K562 (cell line): ENCODE data around the gene OTUD5. TPM values are rescaled to one million over a fixed set of nuclear protein-coding genes. Genes with fewer than 3 reads are reported as not detected.

ENCODE experiments used
- ATAC-seq: fragments of 200-7000 bp; cut with Tn5 transposase; 3 replicates; pipeline ENCODE4 v1.9.1; 2020; ENCODE audit warnings: moderate library complexity
- BruUV-seq: library from RNA; stranded (reverse); fragments of 400-500 nt; replicated peaks from 2 replicates; lab custom pipeline; 2021; lab: Mats Ljungman, UMichigan
- CTCF ChIA-PET: fragments of 300-600 bp; formaldehyde crosslinking; extraction: SDS; loops from one replicate; lab custom pipeline; 2021; ENCODE audit warnings: low intra/inter-chr PET ratio; lab: Yijun Ruan, JAX
- POLR2A ChIA-PET: fragments of 300-600, 350-650 bp; sonication (Branson Sonifier 250); formaldehyde crosslinking; extraction: SDS; loops from one replicate; lab custom pipeline; 2021; ENCODE audit warnings: antibody characterized with exemption, inconsistent platforms; lab: Yijun Ruan, JAX
- DNase-seq, 4 experiments: peaks; one replicate each; pipeline versions ENCODE4 v3.0.0 to v3.0.0-alpha.2; 2011 to 2018; ENCODE audit warnings: low spot score in 3 of 4, mixed read lengths in 3 of 4; ENCODE audit errors: extremely low read depth in 1 of 4
- FAIRE-seq: peaks from 2 replicates; lab custom pipeline; 2011; peaks lifted over from hg19 to GRCh38; lab: Jason Lieb, UNC
- H2AFZ ChIP-seq: 2 replicates; pipeline ENCODE4 v1.6.0; 2011; ENCODE audit warnings: low read depth, low read length, control low read depth, inconsistent platforms
- H3K27ac ChIP-seq: fragments of 200-600 bp; 3 replicates; pipeline ENCODE4 v1.8.0; 2011; ENCODE audit warnings: low read depth, mild to moderate bottlenecking, control low read depth, inconsistent platforms, low read length, moderate library complexity, mixed read lengths; ENCODE audit errors: extremely low read depth
- H3K27me3 ChIP-seq, 2 experiments: fragments of 300-600 bp in 1 of 2; 2 replicates in 1 of 2; 3 replicates in 1 of 2; pipeline versions ENCODE4 v1.6.0 to v1.8.0; 2011; ENCODE audit warnings: inconsistent platforms in 2 of 2, low read length in 2 of 2, mild to moderate bottlenecking in 1 of 2, mixed read lengths in 1 of 2, moderate library complexity in 1 of 2; ENCODE audit not compliant: control insufficient read depth in 2 of 2, insufficient read depth in 2 of 2
- H3K36me3 ChIP-seq: fragments of 300-600 bp; 3 replicates; pipeline ENCODE4 v1.8.0; 2011; ENCODE audit warnings: mild to moderate bottlenecking, low read length, inconsistent platforms; ENCODE audit not compliant: control insufficient read depth, insufficient read depth
- H3K4me1 ChIP-seq, 2 experiments: fragments of 200-600 bp in 1 of 2; replicated peaks in 1 of 2; 2 replicates in 1 of 2; 3 replicates in 1 of 2; pipeline versions ENCODE4 v1.5.1 to v1.8.0; 2011; ENCODE audit warnings: inconsistent platforms in 2 of 2, low read length in 2 of 2, mild to moderate bottlenecking in 1 of 2, mixed read lengths in 1 of 2, moderate library complexity in 1 of 2; ENCODE audit not compliant: control insufficient read depth in 2 of 2, insufficient read depth in 2 of 2
- H3K4me2 ChIP-seq: 2 replicates; pipeline ENCODE4 v1.6.1; 2011; ENCODE audit warnings: low read length, control low read depth, inconsistent platforms, mixed read lengths; ENCODE audit not compliant: insufficient read depth
- H3K4me3 ChIP-seq: fragments of 200-600 bp; sonication (generic), shearing (Covaris generic); 2 replicates; pipeline ENCODE4 v1.5.1; 2016; ENCODE audit warnings: control low read depth, inconsistent platforms
- H3K79me2 ChIP-seq: fragments of 200-600 bp; 3 replicates; pipeline ENCODE4 v1.8.0; 2011; ENCODE audit warnings: low read length, inconsistent platforms; ENCODE audit not compliant: control insufficient read depth, insufficient read depth
- H3K9ac ChIP-seq, 2 experiments: 2 replicates each; pipeline versions ENCODE4 v1.6.0 to v1.6.1; 2011; ENCODE audit warnings: low read depth in 2 of 2, low read length in 2 of 2, control low read depth in 1 of 2, inconsistent platforms in 1 of 2, mild to moderate bottlenecking in 1 of 2, mixed read lengths in 1 of 2; ENCODE audit not compliant: insufficient read depth in 1 of 2
- H3K9me1 ChIP-seq: one replicate; pipeline ENCODE4 v1.6.0; 2011; ENCODE audit warnings: inconsistent platforms, mild to moderate bottlenecking, low read length, moderate library complexity; ENCODE audit not compliant: control insufficient read depth, insufficient read depth
- H3K9me3 ChIP-seq: replicated peaks from 2 replicates; pipeline ENCODE4 v1.5.1; 2011; ENCODE audit warnings: low read depth, low read length, inconsistent platforms; ENCODE audit not compliant: control insufficient read depth, insufficient read depth
- H4K20me1 ChIP-seq: replicated peaks from 2 replicates; pipeline ENCODE4 v1.6.1; 2011; ENCODE audit warnings: low read length, inconsistent platforms, mixed read lengths; ENCODE audit not compliant: control insufficient read depth, insufficient read depth
- CHCHD3 ChIP-seq: fragments of 250-450 bp; sonication (Bioruptor Pico); IDR thresholded peaks from 2 replicates; pipeline ENCODE4 v2.1.2; 2022; ENCODE audit warnings: mild to moderate bottlenecking
- ERF ChIP-seq: fragments of 450-650 bp; formaldehyde crosslinking; IDR thresholded peaks from 2 replicates; pipeline ENCODE4 v1.4.0; 2020; ENCODE audit warnings: mild to moderate bottlenecking, mixed read lengths
- FOXM1 ChIP-seq, 2 experiments: fragments of 450-650 bp in 1 of 2; sonication (generic) in 1 of 2; formaldehyde crosslinking in 1 of 2; IDR thresholded peaks; 2 replicates each; pipeline versions ENCODE4 v1.6.1 to v1.9.0; 2017 to 2022; ENCODE audit warnings: low read depth in 2 of 2, mild to moderate bottlenecking in 2 of 2, missing genetic modification reagents in 1 of 2, moderate library complexity in 1 of 2
- MYC ChIP-seq, 2 experiments: fragments of 250-450 bp in 1 of 2; sonication (Bioruptor Pico) in 1 of 2; IDR thresholded peaks; 2 replicates each; pipeline versions ENCODE4 v1.5.1 to v1.6.1; 2012 to 2021; ENCODE audit warnings: low read depth in 2 of 2, borderline replicate concordance in 1 of 2, improper control_type of control experiment in 1 of 2, low read length in 1 of 2, mild to moderate bottlenecking in 1 of 2, moderate library complexity in 1 of 2
- NR4A1 ChIP-seq, 2 experiments: fragments of 250-450 bp in 1 of 2; fragments of 450-650 bp in 1 of 2; sonication (Bioruptor Pico) in 1 of 2; IDR thresholded peaks; 2 replicates each; pipeline versions ENCODE4 v1.4.0 to v1.6.1; 2016 to 2020; ENCODE audit warnings: mild to moderate bottlenecking in 2 of 2, missing compliant biosample characterization in 1 of 2, missing genetic modification characterization in 1 of 2, moderate library complexity in 1 of 2
- SRSF7 ChIP-seq: fragments of 200-400 bp; formaldehyde crosslinking; optimal IDR thresholded peaks from 2 replicates; pipeline ENCODE3; 2017; ENCODE audit warnings: mild to moderate bottlenecking, low read depth, low read length
- STAT5B ChIP-seq: fragments of 250-450 bp; sonication (Bioruptor Pico); IDR thresholded peaks from 2 replicates; pipeline ENCODE4 v1.8.0; 2021; ENCODE audit warnings: mild to moderate bottlenecking, inconsistent platforms
- ZNF75A ChIP-seq: fragments of 450-650 bp; formaldehyde crosslinking; IDR thresholded peaks from 2 replicates; pipeline ENCODE4 v1.4.0; 2020; ENCODE audit warnings: mild to moderate bottlenecking
- ZNF780A ChIP-seq: fragments of 250-450 bp; sonication (Bioruptor Pico); IDR thresholded peaks from 2 replicates; pipeline ENCODE4 v1.5.0; 2021; ENCODE audit warnings: mild to moderate bottlenecking
- WGBS: fragments of 100-300 bp; shearing (Covaris generic); methylation state at CpG from one replicate; pipeline ENCODE4 v1.1.6; 2016; ENCODE audit warnings: low coverage, mixed read lengths; ENCODE audit not compliant: insufficient coverage; ENCODE audit errors: missing lambda C conversion rate; 5-methylcytosine and 5-hydroxymethylcytosine counted together
- in situ Hi-C: fragments of 300-500 bp; cut with MboI; formaldehyde crosslinking; loops from 4 replicates; pipeline ENCODE4 v1.15.0; 2018; ENCODE audit warnings: inconsistent platforms, mixed read lengths
- intact Hi-C: fragments of 100-400 bp; cut with micrococcal nuclease; formaldehyde crosslinking; loops from 2 replicates; pipeline ENCODE4 v1.14.2; 2022
- polyA plus RNA-seq, 8 experiments: library from polyadenylated mRNA; depleted of rRNA in 4 of 8; stranded (reverse) in 5 of 8; unstranded in 3 of 8; fragments of >200 nt; fragmentation: Nextera tagmentation in 2 of 8; fragmentation: Illumina TruSeq in 1 of 8; extraction: Ambion mirVana in 2 of 8; extraction: Trizol in 1 of 8; gene quantifications; 2 replicates each; pipeline versions ENCODE4 v1.2.1 to v1.2.3, GENCODE V29; 2011 to 2014; ENCODE audit warnings: inconsistent platforms in 1 of 8, missing spikeins in 1 of 8
- total RNA-seq, 7 experiments: library from RNA; depleted of rRNA in 6 of 7; stranded (reverse); fragments of >200 nt in 6 of 7; fragmentation: Illumina TruSeq in 2 of 7; extraction: Trizol in 2 of 7; gene quantifications; 2 replicates each; pipeline versions ENCODE4 v1.2.1 to v1.2.3, GENCODE V29; 2011 to 2021; ENCODE audit warnings: low replicate concordance in 1 of 7
- TF ChIP-seq, protein P1 (sequence below): fragments of 250-450 bp; sonication (Bioruptor Pico); IDR thresholded peaks from 2 replicates; pipeline ENCODE4 v1.5.0; 2021
- TF ChIP-seq, protein P2 (sequence below): sonication (generic); formaldehyde crosslinking; IDR thresholded peaks from 2 replicates; pipeline ENCODE4 v1.8.1; 2022; ENCODE audit warnings: missing genetic modification reagents

OTUD5 gene
- total and polyA plus RNA-seq, 9 of the 15 experiments (the other 6 are each of a cell fraction or from before 2014, with no cell fraction given) = 3.6 to 102 (median 59.0) TPM

DNA sequence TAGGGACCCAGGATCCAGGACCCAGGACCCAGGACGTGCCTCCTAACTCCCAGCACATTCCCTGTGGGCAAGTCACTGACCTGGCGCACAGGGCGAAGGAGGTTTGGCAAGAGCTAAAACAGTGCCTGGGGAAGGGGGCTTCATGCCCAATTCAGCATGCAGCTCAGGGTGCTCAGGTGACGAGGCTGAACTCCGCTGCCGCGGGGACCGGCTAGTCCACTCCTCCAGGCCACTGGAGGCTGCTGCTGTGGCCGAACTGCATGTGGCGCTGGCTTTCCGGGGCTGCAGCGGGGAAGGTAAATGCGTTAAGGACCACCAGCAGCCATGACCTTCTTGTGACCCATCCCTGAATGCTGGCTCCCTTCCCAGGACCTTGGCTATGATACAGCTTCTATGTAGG is 33.6 kb downstream of the OTUD5 start:
- POLR2A ChIA-PET = interaction anchor here (0.6 kb wide), 1 partner anchor 25 kb away, joined by 3 read pairs; no protein-coding TSS in a partner anchor

More for the DNA sequence above, 33.6 kb downstream of the OTUD5 start:
- H3K9ac ChIP-seq = peak overlapping the region in 1 of 2 experiments; percentile 18; a peak in 1 of 4 replicates
- H3K9me3 ChIP-seq = no peaks in the 10 kb centered on the region
- no peaks in the 10 kb centered on the region for H3K9me1 ChIP-seq
- peaks cover 21% of the 10 kb centered on the region in 2 experiments; a peak in 4 of 5 replicates for H3K4me1 ChIP-seq
- H3K27me3 ChIP-seq = no peaks in the 10 kb centered on the region
- no peak for TF ChIP-seq CHCHD3 (CRISPR knock-in tag)
- TF ChIP-seq, protein P1, sequence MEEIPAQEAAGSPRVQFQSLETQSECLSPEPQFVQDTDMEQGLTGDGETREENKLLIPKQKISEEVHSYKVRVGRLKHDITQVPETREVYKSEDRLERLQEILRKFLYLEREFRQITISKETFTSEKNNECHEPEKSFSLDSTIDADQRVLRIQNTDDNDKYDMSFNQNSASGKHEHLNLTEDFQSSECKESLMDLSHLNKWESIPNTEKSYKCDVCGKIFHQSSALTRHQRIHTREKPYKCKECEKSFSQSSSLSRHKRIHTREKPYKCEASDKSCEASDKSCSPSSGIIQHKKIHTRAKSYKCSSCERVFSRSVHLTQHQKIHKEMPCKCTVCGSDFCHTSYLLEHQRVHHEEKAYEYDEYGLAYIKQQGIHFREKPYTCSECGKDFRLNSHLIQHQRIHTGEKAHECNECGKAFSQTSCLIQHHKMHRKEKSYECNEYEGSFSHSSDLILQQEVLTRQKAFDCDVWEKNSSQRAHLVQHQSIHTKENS (CRISPR knock-in tag) = no peak
- no peak for TF ChIP-seq FOXM1 (IDR thresholded peaks at IDR 0.05; ENCODE audit: low read depth)
- TF ChIP-seq FOXM1 (CRISPR knock-in tag; IDR thresholded peaks at IDR 0.05; ENCODE audit: low read depth) = no peak
- no peak for TF ChIP-seq ZNF75A
- TF ChIP-seq NR4A1 (CRISPR knock-in tag; IDR thresholded peaks at IDR 0.05) = no peak
- no peak for TF ChIP-seq NR4A1 (tag; IDR thresholded peaks at IDR 0.05)
- no peak for TF ChIP-seq SRSF7
- TF ChIP-seq ZNF780A (CRISPR knock-in tag) = no peak
- TF ChIP-seq ERF (CRISPR knock-in tag) = no peak
- no peak for TF ChIP-seq MYC (IDR thresholded peaks at IDR 0.05; ENCODE audit: low read depth, low read length)
- no peak for TF ChIP-seq MYC (CRISPR knock-in tag; IDR thresholded peaks at IDR 0.05; ENCODE audit: borderline replicate concordance, low read depth)
- TF ChIP-seq, protein P2, sequence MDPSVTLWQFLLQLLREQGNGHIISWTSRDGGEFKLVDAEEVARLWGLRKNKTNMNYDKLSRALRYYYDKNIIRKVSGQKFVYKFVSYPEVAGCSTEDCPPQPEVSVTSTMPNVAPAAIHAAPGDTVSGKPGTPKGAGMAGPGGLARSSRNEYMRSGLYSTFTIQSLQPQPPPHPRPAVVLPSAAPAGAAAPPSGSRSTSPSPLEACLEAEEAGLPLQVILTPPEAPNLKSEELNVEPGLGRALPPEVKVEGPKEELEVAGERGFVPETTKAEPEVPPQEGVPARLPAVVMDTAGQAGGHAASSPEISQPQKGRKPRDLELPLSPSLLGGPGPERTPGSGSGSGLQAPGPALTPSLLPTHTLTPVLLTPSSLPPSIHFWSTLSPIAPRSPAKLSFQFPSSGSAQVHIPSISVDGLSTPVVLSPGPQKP = no peak
- TF ChIP-seq STAT5B = no peak
- BruUV-seq = no TSS peak
- FAIRE-seq (no peak), ATAC-seq (no peak), DNase-seq (no peak)
- no peak overlapping the region for H3K27ac ChIP-seq
- no peak overlapping the region for H2AFZ ChIP-seq
- in situ Hi-C loops = no loop called here
- H3K4me2 ChIP-seq = no peak overlapping the region
- peaks cover 19% of the 10 kb centered on the region for H3K79me2 ChIP-seq
- no peaks in the 10 kb centered on the region for H4K20me1 ChIP-seq
- intact Hi-C loops = no loop called here
- peaks cover 63% of the 10 kb centered on the region for H3K36me3 ChIP-seq
- 94% methylated on average over 10 of the region's 13 CpGs for WGBS
- CTCF ChIA-PET = no interaction called here
- H3K4me3 ChIP-seq = no peak overlapping the region
